CMK (cell line): ENCODE data around the gene CALHM3.
A peak's percentile ranks its signal among the peaks of the same experiment; 100 is the strongest.

ENCODE experiments used
- DNase-seq: peaks from one replicate; pipeline ENCODE4 v3.0.0-alpha.2; 2010; ENCODE audit warnings: low read depth

The CALHM3 gene

GRCh38 chr10:103474077-103474476 lies 5.0 kb downstream of the CALHM3 start:
- no peak for DNase-seq

- no peak for DNase-seq
Measured at GRCh38 chr10:103473261-103473671, 5.8 kb downstream of the CALHM3 start.

- DNase-seq: no peak
Measured at GRCh38 chr10:103472005-103472404, 7.0 kb downstream of the CALHM3 start.

GRCh38 chr10:103470761-103471653 lies 8.0 kb downstream of the CALHM3 start:
- peak; percentile 65 for DNase-seq

GRCh38 chr10:103469201-103469600 lies 9.8 kb downstream of the CALHM3 start:
- no peak for DNase-seq

- no peak for DNase-seq
Measured at GRCh38 chr10:103467406-103467805, 11.6 kb downstream of the CALHM3 start.

- DNase-seq: no peak
Measured at GRCh38 chr10:103466734-103467133, 12.3 kb downstream of the CALHM3 start.

- DNase-seq: no peak
Measured at GRCh38 chr10:103465411-103466179, 13.4 kb downstream of the CALHM3 start.

GRCh38 chr10:103463499-103463898 lies 15.5 kb downstream of the CALHM3 start:
- no peak for DNase-seq

GRCh38 chr10:103459615-103460014 lies 19.4 kb downstream of the CALHM3 start:
- no peak for DNase-seq

GRCh38 chr10:103458720-103459119 lies 20.3 kb downstream of the CALHM3 start, which contains the start of gene CALHM1:
Gene CALHM1, minus strand, starts transcription at chr10:103458900. Its CDS starts 149 bp downstream, at chr10:103458751.
- no peak for DNase-seq

GRCh38 chr10:103457896-103458583 lies 21.0 kb downstream of the CALHM3 start:
- DNase-seq: no peak

- DNase-seq: no peak
Measured at GRCh38 chr10:103457176-103457712, 21.8 kb downstream of the CALHM3 start.

- no peak for DNase-seq
Measured at GRCh38 chr10:103456074-103456660, 22.9 kb downstream of the CALHM3 start.

GRCh38 chr10:103455235-103455634 lies 23.8 kb downstream of the CALHM3 start:
- no peak for DNase-seq

GRCh38 chr10:103454026-103454425 lies 25.0 kb downstream of the CALHM3 start:
- DNase-seq: no peak

- DNase-seq: no peak
Measured at GRCh38 chr10:103452506-103453230, 26.4 kb downstream of the CALHM3 start.

- no peak for DNase-seq
Measured at GRCh38 chr10:103451831-103452505, 27.1 kb downstream of the CALHM3 start, which contains the start of gene CALHM2. Gene CALHM2, minus strand, starts transcription at chr10:103452370. Its CDS starts 2,429 bp downstream, at chr10:103449941.

GRCh38 chr10:103451091-103451813 lies 27.8 kb downstream of the CALHM3 start:
- DNase-seq: peak; percentile 55
